OCI-LY7 (cell line): Measurements from ENCODE around the gene MRPL53.

Experiments
- CTCF ChIP-seq: fragments of 200-600 bp; sonication (generic); conservative IDR thresholded peaks from 2 replicates; pipeline ENCODE4 v1.5.1; 2014; ENCODE audit warnings: mild to moderate bottlenecking, antibody characterized with exemption, low read length, moderate library complexity, mixed read lengths
- EZH2phosphoT487 ChIP-seq: fragments of 200-600 bp; sonication (generic); IDR thresholded peaks from 2 replicates; pipeline ENCODE4 v1.6.1; 2018; ENCODE audit warnings: low read depth, borderline replicate concordance, mild to moderate bottlenecking, mixed run types, antibody characterized with exemption, low read length, moderate library complexity, mixed read lengths

GRCh38 chr2:74502720-74503505, 30.4 kb upstream of the MRPL53 start:
- TF ChIP-seq CTCF (peak; percentile 41; the same call in 1 of the 2 replicates), EZH2phosphoT487 (no peak)
